HEK293 (cell line): ENCODE data around the gene SPEM1.

Source experiments
- ATF2 ChIP-seq: fragments of 450-650 bp; formaldehyde crosslinking; IDR thresholded peaks from 2 replicates; pipeline ENCODE4 v1.5.1; 2016; ENCODE audit warnings: missing biosample characterization, missing genetic modification characterization, low read depth
- CTCF ChIP-seq: fragments of 450-650 bp; formaldehyde crosslinking; IDR thresholded peaks from 2 replicates; pipeline ENCODE4 v1.5.1; 2016; ENCODE audit warnings: missing biosample characterization, missing genetic modification characterization
- GLI4 ChIP-seq: fragments of 450-650 bp; formaldehyde crosslinking; IDR thresholded peaks from 2 replicates; pipeline ENCODE4 v1.5.1; 2016; ENCODE audit warnings: missing biosample characterization, missing genetic modification characterization
- KLF7 ChIP-seq: fragments of 450-650 bp; formaldehyde crosslinking; IDR thresholded peaks from 2 replicates; pipeline ENCODE4 v1.5.1; 2016; ENCODE audit warnings: missing biosample characterization, missing genetic modification characterization, borderline replicate concordance
- PBX3 ChIP-seq: sonication (generic); formaldehyde crosslinking; IDR thresholded peaks from 2 replicates; pipeline ENCODE4 v1.8.1; 2022; ENCODE audit warnings: mild to moderate bottlenecking, moderate library complexity, missing genetic modification reagents
- YY1 ChIP-seq: fragments of 450-650 bp; formaldehyde crosslinking; IDR thresholded peaks from 2 replicates; pipeline ENCODE4 v1.5.1; 2018; ENCODE audit warnings: missing biosample characterization, missing genetic modification characterization
- ZNF121 ChIP-seq: fragments of 450-650 bp; formaldehyde crosslinking; IDR thresholded peaks from 2 replicates; pipeline ENCODE4 v1.5.1; 2016; ENCODE audit warnings: missing biosample characterization, missing genetic modification characterization
- ZNF19 ChIP-seq: fragments of 450-650 bp; formaldehyde crosslinking; IDR thresholded peaks from 2 replicates; pipeline ENCODE4; 2016; ENCODE audit warnings: missing biosample characterization, missing genetic modification characterization, low read depth
- ZNF341 ChIP-seq: fragments of 450-650 bp; formaldehyde crosslinking; IDR thresholded peaks from 2 replicates; pipeline ENCODE4; 2016; ENCODE audit warnings: low read depth, missing biosample characterization, missing genetic modification characterization
- ZNF391 ChIP-seq: fragments of 450-650 bp; formaldehyde crosslinking; IDR thresholded peaks from 2 replicates; pipeline ENCODE4 v1.5.1; 2016; ENCODE audit warnings: low read depth, missing biosample characterization, missing genetic modification characterization, borderline replicate concordance
- ZNF624 ChIP-seq: fragments of 450-650 bp; formaldehyde crosslinking; IDR thresholded peaks from 2 replicates; pipeline ENCODE4 v1.5.1; 2017; ENCODE audit warnings: missing biosample characterization, missing genetic modification characterization
- ZNF843 ChIP-seq: fragments of 450-650 bp; formaldehyde crosslinking; IDR thresholded peaks from 2 replicates; pipeline ENCODE4 v1.5.1; 2016; ENCODE audit warnings: missing biosample characterization, missing genetic modification characterization
- ZSCAN5A ChIP-seq: fragments of 450-650 bp; formaldehyde crosslinking; IDR thresholded peaks from 2 replicates; pipeline ENCODE4 v1.5.1; 2016; ENCODE audit warnings: missing biosample characterization, missing genetic modification characterization

- TF ChIP-seq CTCF (tag by site-specific recombination) (no peak), KLF7 (tag by site-specific recombination) (no peak), ZNF19 (tag by site-specific recombination) (no peak), ZNF341 (no peak), PBX3 (no peak), ZNF121 (tag by site-specific recombination) (no peak), YY1 (tag by site-specific recombination) (no peak), ZNF624 (tag by site-specific recombination) (no peak), ZNF843 (tag by site-specific recombination) (no peak), ZNF391 (tag by site-specific recombination) (no peak), ATF2 (no peak), GLI4 (no peak), ZSCAN5A (no peak)
These were observed at the start of gene SPEM1 for GRCh38 chr17:7419819-7420610.
